B cell (primary cell): ENCODE measurements around the gene SLC47A2. TPM values are rescaled to one million over a fixed set of nuclear protein-coding genes. Genes with fewer than 3 reads are reported as not detected.
A peak's percentile ranks its signal among the peaks of the same experiment; 100 is the strongest.

Source experiments
- ATAC-seq: fragments of 200-7000 bp; cut with Tn5 transposase; one replicate; pipeline ENCODE4 v1.10.0; 2021; ENCODE audit warnings: low read depth, mild to moderate bottlenecking, moderate number of reproducible peaks, moderate library complexity
- CTCF ChIA-PET: fragments of 350-600 bp; sonication (Branson Sonifier 250); formaldehyde crosslinking; loops from one replicate; lab custom pipeline; 2021; ENCODE audit warnings: antibody characterized with exemption, inconsistent platforms; lab: Charles Lee
- POLR2A ChIA-PET: fragments of 350-600 bp; sonication (Branson Sonifier 250); formaldehyde crosslinking; loops from one replicate; lab custom pipeline; 2021; ENCODE audit warnings: antibody characterized with exemption; lab: Charles Lee
- DNase-seq: peaks from one replicate; pipeline ENCODE4 v3.0.0; 2013
- H2AFZ ChIP-seq: 2 replicates; pipeline ENCODE4 v1.6.1; 2012; ENCODE audit warnings: mild to moderate bottlenecking, low read depth, low read length; ENCODE audit not compliant: insufficient read depth, poor library complexity, severe bottlenecking
- H3K27ac ChIP-seq, 2 donors: 1 replicate in 1 of 2; 2 replicates in 1 of 2; pipeline ENCODE4 v1.5.1; 2012 to 2013; ENCODE audit warnings: low read length in 2 of 2, mild to moderate bottlenecking in 2 of 2, moderate library complexity in 1 of 2
- H3K27me3 ChIP-seq, 4 experiments: fragments of 200-600 bp in 1 of 4; sonication (generic) in 1 of 4; replicated peaks in 1 of 4; 1 replicate in 2 of 4; 2 replicates in 2 of 4; pipeline versions ENCODE4 v1.6.1 to v1.7.0; 2013 to 2016; ENCODE audit warnings: low read length in 3 of 4, mild to moderate bottlenecking in 2 of 4, mixed read lengths in 1 of 4, moderate library complexity in 1 of 4; ENCODE audit not compliant: insufficient read depth in 4 of 4, control insufficient read depth in 3 of 4; ENCODE audit errors: control extremely low read depth in 1 of 4
- H3K36me3 ChIP-seq, 2 experiments: replicated peaks in 1 of 2; 1 replicate in 1 of 2; 2 replicates in 1 of 2; pipeline versions ENCODE4 v1.6.1 to v1.7.1; 2013; ENCODE audit warnings: low read length in 1 of 2; ENCODE audit not compliant: insufficient read depth in 2 of 2, control insufficient read depth in 1 of 2; ENCODE audit errors: control extremely low read depth in 1 of 2, extremely low read depth in 1 of 2
- H3K4me1 ChIP-seq, 2 donors: fragments of 200-600 bp in 1 of 2; sonication (generic) in 1 of 2; 1 replicate in 1 of 2; 2 replicates in 1 of 2; pipeline versions ENCODE4 v1.5.1 to v1.6.1; 2013 to 2017; ENCODE audit warnings: low read length in 2 of 2; ENCODE audit not compliant: control insufficient read depth in 2 of 2, insufficient read depth in 2 of 2
- H3K4me2 ChIP-seq: replicated peaks from 2 replicates; pipeline ENCODE3; 2012; ENCODE audit warnings: mild to moderate bottlenecking, low read depth, low read length; ENCODE audit not compliant: poor library complexity, severe bottlenecking
- H3K4me3 ChIP-seq, 5 experiments: fragments of 200-600 bp in 1 of 5; sonication (generic) in 1 of 5; 1 replicate in 3 of 5; 2 replicates in 2 of 5; pipeline versions ENCODE4 v1.5.1 to v1.7.0; 2011 to 2016; ENCODE audit warnings: low read length in 4 of 5, mild to moderate bottlenecking in 4 of 5, low read depth in 2 of 5, control low read depth in 1 of 5, moderate library complexity in 1 of 5; ENCODE audit not compliant: insufficient read depth in 1 of 5; ENCODE audit errors: control extremely low read depth in 1 of 5, extremely low read depth in 1 of 5
- H3K79me2 ChIP-seq: fragments of 200-600 bp; sonication (generic); one replicate; pipeline ENCODE4 v1.6.0; 2016; ENCODE audit warnings: low read length; ENCODE audit not compliant: control insufficient read depth, insufficient read depth
- H3K9ac ChIP-seq: fragments of 200-600 bp; sonication (generic); 2 replicates; pipeline ENCODE4 v1.6.1; 2017; ENCODE audit warnings: mild to moderate bottlenecking, low read length, moderate library complexity
- H3K9me3 ChIP-seq, 3 donors: one replicate each; pipeline versions ENCODE4 v1.6.1 to v1.7.1; 2013; ENCODE audit warnings: low read length in 2 of 3; ENCODE audit not compliant: control insufficient read depth in 2 of 3, insufficient read depth in 1 of 3; ENCODE audit errors: control extremely low read depth in 1 of 3
- H4K20me1 ChIP-seq: 2 replicates; pipeline ENCODE4 v1.6.0; 2012; ENCODE audit warnings: mild to moderate bottlenecking, low read length; ENCODE audit not compliant: insufficient read depth, control insufficient read depth, poor library complexity, severe bottlenecking
- H3K27ac Mint-ChIP-seq: one replicate; pipeline ENCODE4 v1.8.0; 2021; ENCODE audit warnings: mixed read lengths
- H3K27me3 Mint-ChIP-seq: one replicate; pipeline ENCODE4 v1.8.0; 2021; ENCODE audit warnings: mixed read lengths
- H3K4me1 Mint-ChIP-seq: one replicate; pipeline ENCODE4 v1.8.0; 2021; ENCODE audit warnings: mixed read lengths
- H3K4me3 Mint-ChIP-seq: one replicate; pipeline ENCODE4 v1.8.0; 2021; ENCODE audit warnings: mixed read lengths
- H3K9me3 Mint-ChIP-seq: one replicate; pipeline ENCODE4 v1.8.0; 2022; ENCODE audit warnings: mixed read lengths; ENCODE audit not compliant: insufficient read depth
- CTCF ChIP-seq: fragments of 200-600 bp; IDR thresholded peaks from one replicate; pipeline ENCODE4 v1.8.0; 2022; ENCODE audit warnings: antibody characterized with exemption, mild to moderate bottlenecking
- EZH2 ChIP-seq: IDR thresholded peaks from 2 replicates; pipeline ENCODE4 v1.6.1; 2012; ENCODE audit warnings: borderline replicate concordance, low read depth, mild to moderate bottlenecking, moderate library complexity, low read length; ENCODE audit not compliant: insufficient read depth, poor library complexity, severe bottlenecking
- WGBS: methylation state at CpG from one replicate; pipeline ENCODE4 v1.1.5; 2013; ENCODE audit warnings: missing lambda C conversion rate; ENCODE audit not compliant: insufficient coverage; 5-methylcytosine and 5-hydroxymethylcytosine counted together
- intact Hi-C: fragments of 100-400 bp; cut with micrococcal nuclease; formaldehyde crosslinking; loops from one replicate; pipeline ENCODE4 v1.10.0; 2022
- polyA plus RNA-seq: library from polyadenylated mRNA; depleted of rRNA; stranded (reverse); fragments of >200 nt; gene quantifications from 2 replicates; pipeline ENCODE4 v1.2.3, GENCODE V29; 2012
- total RNA-seq, 2 donors: library from RNA; stranded (reverse); fragments of 120-200 nt in 1 of 2; gene quantifications; 1 replicate in 1 of 2; 2 replicates in 1 of 2; pipeline versions ENCODE4 v1.2.3 to v1.2.4, GENCODE V29; 2013 to 2022

SLC47A2 gene
- total and polyA plus RNA-seq, 2 donors (not counting 1 experiment from before 2014, with no cell fraction given), result not detected

GRCh38 chr17:19724501-19725420, 8.4 kb upstream of the SLC47A2 start:
- TF ChIP-seq CTCF, result no peak
- no peak for TF ChIP-seq EZH2
- peak overlapping the region; percentile 80 for H3K4me3 Mint-ChIP-seq
- ChIA-PET POLR2A (no interaction called here), CTCF (no interaction called here)
- no peaks in the 10 kb centered on the region for H3K9me3 ChIP-seq
- peak overlapping the region; percentile 67 for H3K27ac Mint-ChIP-seq
- no peaks in the 10 kb centered on the region for H4K20me1 ChIP-seq
- peak overlapping the region; percentile 64 for H3K9ac ChIP-seq
- ATAC-seq (peak; percentile 81), DNase-seq (peak; percentile 62)
- H3K36me3 ChIP-seq, result no peaks in the 10 kb centered on the region
- WGBS, result 19% methylated on average over 51 of the region's 55 CpGs
- peak overlapping the region; percentile 73 for H2AFZ ChIP-seq
- no peaks in the 10 kb centered on the region for H3K27me3 ChIP-seq
- intact Hi-C loops, result no loop called here
- no peaks in the 10 kb centered on the region for H3K9me3 Mint-ChIP-seq
- H3K4me2 ChIP-seq, result peak overlapping the region; percentile 80
- peaks cover 12% of the 10 kb centered on the region for H3K4me1 Mint-ChIP-seq
- peak overlapping the region in 4 of 5 experiments; percentile 14 to 55 (median 49) for H3K4me3 ChIP-seq
- peaks cover 12% of the 10 kb centered on the region in 2 donors for H3K4me1 ChIP-seq
- H3K27me3 Mint-ChIP-seq, result peaks cover 2% of the 10 kb centered on the region
- no peak overlapping the region for H3K27ac ChIP-seq
- no peaks in the 10 kb centered on the region for H3K79me2 ChIP-seq

- intact Hi-C loops, result no loop called here
Observed at GRCh38 chr17:19723964-19724363, 7.6 kb upstream of the SLC47A2 start.

More at GRCh38 chr17:19723964-19724363, 7.6 kb upstream of the SLC47A2 start:
- H3K4me1 Mint-ChIP-seq, result peaks cover 12% of the 10 kb centered on the region
- H3K4me3 Mint-ChIP-seq, result peak overlapping the region; percentile 80
- Histone ChIP-seq H3K36me3 (no peaks in the 10 kb centered on the region), H3K4me3 (peak overlapping the region in 3 of 5 experiments; percentile 14 to 55 (median 49)), H3K9ac (peak overlapping the region; percentile 64), H3K4me2 (peak overlapping the region; percentile 80), H4K20me1 (no peaks in the 10 kb centered on the region), H3K27me3 (no peaks in the 10 kb centered on the region), H3K9me3 (no peaks in the 10 kb centered on the region), H3K79me2 (no peaks in the 10 kb centered on the region), H3K27ac (no peak overlapping the region), H3K4me1 (peaks cover 12% of the 10 kb centered on the region in 2 donors), H2AFZ (peak overlapping the region; percentile 73)
- TF ChIP-seq EZH2 (no peak), CTCF (no peak)
- DNase-seq (no peak), ATAC-seq (no peak)
- WGBS, result no CpG with 5 or more reads among the region's 1 CpG
- CTCF ChIA-PET, result no interaction called here
- H3K9me3 Mint-ChIP-seq, result no peaks in the 10 kb centered on the region
- POLR2A ChIA-PET, result no interaction called here
- peaks cover 3% of the 10 kb centered on the region for H3K27me3 Mint-ChIP-seq
- peak overlapping the region; percentile 67 for H3K27ac Mint-ChIP-seq
